CD4-positive, alpha-beta T cell treated with Interleukin-6 at 100 ng/mL for 8 hours (primary cell): Measurements from ENCODE around the gene HOXB6.

ENCODE experiments used
- DNase-seq: peaks from one replicate; pipeline ENCODE4 v3.0.0-alpha.2; 2020; ENCODE audit warnings: mixed read lengths, low spot score

Gene HOXB6

GRCh38 chr17:48579471-48579759, 25.4 kb downstream of the HOXB6 start:
- no peak for DNase-seq

GRCh38 chr17:48578616-48579470, 25.9 kb downstream of the HOXB6 start:
- DNase-seq = no peak

GRCh38 chr17:48577946-48578615, 26.7 kb downstream of the HOXB6 start, which contains the start of gene HOXB4:
TSS of gene HOXB4 (minus strand) at chr17:48578350. CDS start at chr17:48578319, 31 bp downstream.
- DNase-seq = peak; percentile 68

- no peak for DNase-seq
Measured at GRCh38 chr17:48577330-48577945, 27.3 kb downstream of the HOXB6 start.

GRCh38 chr17:48576479-48577309, 28.1 kb downstream of the HOXB6 start:
- no peak for DNase-seq

- no peak for DNase-seq
Measured at GRCh38 chr17:48575673-48576478, 28.9 kb downstream of the HOXB6 start.

GRCh38 chr17:48575066-48575582, 29.7 kb downstream of the HOXB6 start:
- no peak for DNase-seq

GRCh38 chr17:48574505-48575065, 30.2 kb downstream of the HOXB6 start:
- no peak for DNase-seq

GRCh38 chr17:48571826-48572417, 32.9 kb downstream of the HOXB6 start:
- DNase-seq = no peak

GRCh38 chr17:48571024-48571818, 33.6 kb downstream of the HOXB6 start:
- no peak for DNase-seq

- DNase-seq = no peak
Measured at GRCh38 chr17:48570325-48571023, 34.3 kb downstream of the HOXB6 start.

- no peak for DNase-seq
Measured at GRCh38 chr17:48569674-48570324, 35.0 kb downstream of the HOXB6 start.

GRCh38 chr17:48569240-48569582, 35.6 kb downstream of the HOXB6 start:
- DNase-seq = no peak

GRCh38 chr17:48568499-48569239, 36.1 kb downstream of the HOXB6 start:
- DNase-seq = no peak

- DNase-seq = no peak
Measured at GRCh38 chr17:48567646-48568354, 37.0 kb downstream of the HOXB6 start.

- DNase-seq = no peak
Measured at GRCh38 chr17:48567209-48567608, 37.6 kb downstream of the HOXB6 start.

GRCh38 chr17:48566717-48567116, 38.1 kb downstream of the HOXB6 start:
- no peak for DNase-seq
